OCI-LY3 (cell line): ENCODE measurements around the gene AGBL5.

Experiments used
- H2AFZ ChIP-seq: fragments of 200-600, 300-600 bp; shearing (Covaris generic); 2 replicates; pipeline ENCODE4 v1.6.0; 2014; ENCODE audit warnings: antibody characterized with exemption, low read depth, low read length
- H3K27ac ChIP-seq: fragments of 200-600, 300-600 bp; sonication (generic); 2 replicates; pipeline ENCODE4 v1.5.1; 2014; ENCODE audit warnings: mild to moderate bottlenecking, low read length, moderate library complexity, mixed read lengths
- H3K27me3 ChIP-seq: fragments of 200-600, 300-600 bp; sonication (generic); 2 replicates; pipeline ENCODE4 v1.6.1; 2014; ENCODE audit warnings: low read depth, low read length, mixed read lengths
- H3K36me3 ChIP-seq: fragments of 200-600, 300-600 bp; sonication (generic); replicated peaks from 2 replicates; pipeline ENCODE3; 2014; ENCODE audit warnings: low read depth, low read length, mixed read lengths
- H3K4me1 ChIP-seq: fragments of 300-600, 200-600 bp; sonication (generic); 2 replicates; pipeline ENCODE4 v1.6.1; 2014; ENCODE audit warnings: low read length, mixed read lengths
- H3K4me2 ChIP-seq: fragments of 200-600, 300-600 bp; sonication (generic); 2 replicates; pipeline ENCODE4 v1.6.1; 2014; ENCODE audit warnings: low read length, mixed read lengths
- H3K4me3 ChIP-seq: fragments of 300-600, 200-600 bp; sonication (generic); 2 replicates; pipeline ENCODE4 v1.5.1; 2014; ENCODE audit warnings: antibody characterized with exemption, mild to moderate bottlenecking, low read length, moderate library complexity
- H3K79me2 ChIP-seq: fragments of 300-600, 200-600 bp; shearing (Covaris generic); 2 replicates; pipeline ENCODE4 v1.6.1; 2014; ENCODE audit warnings: mild to moderate bottlenecking, low read length, mixed read lengths
- H3K9ac ChIP-seq: fragments of 300-600, 200-600 bp; shearing (Covaris generic); 2 replicates; pipeline ENCODE4 v1.6.0; 2014; ENCODE audit warnings: mild to moderate bottlenecking, low read length, moderate library complexity
- H3K9me3 ChIP-seq: fragments of 200-600, 300-600 bp; shearing (Covaris generic); 2 replicates; pipeline ENCODE4 v1.6.1; 2014; ENCODE audit warnings: low read length, mixed read lengths; ENCODE audit not compliant: insufficient read depth
- H4K20me1 ChIP-seq: fragments of 200-600, 300-600 bp; sonication (generic); 2 replicates; pipeline ENCODE4 v1.6.1; 2016; ENCODE audit warnings: low read length, mixed read lengths; ENCODE audit not compliant: insufficient read depth
- EZH2phosphoT487 ChIP-seq: fragments of 200-600 bp; shearing (Covaris generic); IDR thresholded peaks from 2 replicates; pipeline ENCODE4 v1.6.1; 2018; ENCODE audit warnings: antibody characterized with exemption, mixed run types, low read depth
- TF ChIP-seq, protein P1 (sequence below): fragments of 200-600, 300-600 bp; sonication (generic); IDR thresholded peaks from 2 replicates; pipeline ENCODE4 v1.5.1; 2014; ENCODE audit warnings: antibody characterized with exemption, low read length, low read depth

AGBL5 gene

GRCh38 chr2:27050281-27050995 is 1.0 kb upstream of the AGBL5 start:
- H2AFZ ChIP-seq = peak overlapping the region; percentile 77
- H3K27ac ChIP-seq = peak overlapping the region; percentile 95
- no peaks in the 10 kb centered on the region for H3K9me3 ChIP-seq
- H3K4me1 ChIP-seq = peaks cover 14% of the 10 kb centered on the region
- H3K79me2 ChIP-seq = no peaks in the 10 kb centered on the region
- H3K36me3 ChIP-seq = peaks cover 8% of the 10 kb centered on the region
- TF ChIP-seq EZH2phosphoT487 = no peak
- TF ChIP-seq, protein P1, sequence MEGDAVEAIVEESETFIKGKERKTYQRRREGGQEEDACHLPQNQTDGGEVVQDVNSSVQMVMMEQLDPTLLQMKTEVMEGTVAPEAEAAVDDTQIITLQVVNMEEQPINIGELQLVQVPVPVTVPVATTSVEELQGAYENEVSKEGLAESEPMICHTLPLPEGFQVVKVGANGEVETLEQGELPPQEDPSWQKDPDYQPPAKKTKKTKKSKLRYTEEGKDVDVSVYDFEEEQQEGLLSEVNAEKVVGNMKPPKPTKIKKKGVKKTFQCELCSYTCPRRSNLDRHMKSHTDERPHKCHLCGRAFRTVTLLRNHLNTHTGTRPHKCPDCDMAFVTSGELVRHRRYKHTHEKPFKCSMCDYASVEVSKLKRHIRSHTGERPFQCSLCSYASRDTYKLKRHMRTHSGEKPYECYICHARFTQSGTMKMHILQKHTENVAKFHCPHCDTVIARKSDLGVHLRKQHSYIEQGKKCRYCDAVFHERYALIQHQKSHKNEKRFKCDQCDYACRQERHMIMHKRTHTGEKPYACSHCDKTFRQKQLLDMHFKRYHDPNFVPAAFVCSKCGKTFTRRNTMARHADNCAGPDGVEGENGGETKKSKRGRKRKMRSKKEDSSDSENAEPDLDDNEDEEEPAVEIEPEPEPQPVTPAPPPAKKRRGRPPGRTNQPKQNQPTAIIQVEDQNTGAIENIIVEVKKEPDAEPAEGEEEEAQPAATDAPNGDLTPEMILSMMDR = no peak
- H3K4me2 ChIP-seq = peak overlapping the region; percentile 99
- H3K27me3 ChIP-seq = no peaks in the 10 kb centered on the region
- peak overlapping the region; percentile 96 for H3K9ac ChIP-seq
- no peaks in the 10 kb centered on the region for H4K20me1 ChIP-seq
- H3K4me3 ChIP-seq = peak overlapping the region; percentile 91

DNA sequence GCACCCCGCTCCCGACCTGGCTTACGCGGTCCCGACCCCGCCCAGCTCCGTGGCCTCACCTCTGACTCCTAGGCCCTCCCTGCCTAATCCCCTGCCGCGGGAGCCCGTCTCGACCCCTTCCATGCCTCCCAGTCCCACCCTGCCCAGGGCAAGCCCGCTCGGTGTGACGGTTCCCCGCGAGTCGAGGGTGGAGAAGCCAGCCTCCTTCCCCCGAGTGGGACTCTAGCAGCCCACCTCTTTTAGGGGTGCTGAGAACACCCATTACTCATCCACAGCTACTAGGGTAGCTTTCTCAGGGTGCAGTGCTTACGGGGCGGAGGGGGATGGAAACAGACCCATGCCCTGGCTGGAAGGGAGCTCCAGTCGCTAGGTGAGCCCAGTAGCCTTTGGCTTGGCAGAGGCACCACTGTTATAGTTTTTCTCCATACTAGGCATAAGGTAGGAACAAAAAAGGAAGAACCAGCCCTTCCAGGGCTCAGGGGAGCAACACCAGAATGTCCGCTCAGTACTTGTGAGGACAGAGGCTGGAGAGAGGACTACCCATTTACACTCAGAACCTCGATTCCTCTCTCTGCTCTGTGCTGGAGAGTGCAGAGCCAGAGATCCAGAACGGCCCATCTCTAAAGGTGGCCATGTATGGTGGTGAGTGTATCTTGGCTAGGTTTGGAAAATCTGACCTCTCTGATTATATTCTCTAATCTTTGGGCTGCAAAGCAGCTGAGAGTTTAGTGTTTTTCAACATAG is 606 bp downstream of the AGBL5 start:
- peaks cover 19% of the 10 kb centered on the region for H3K36me3 ChIP-seq
- peak overlapping the region; percentile 91 for H3K4me3 ChIP-seq
- TF ChIP-seq EZH2phosphoT487 = no peak
- TF ChIP-seq, protein P1 = no peak
- peak overlapping the region; percentile 50; the same call in 1 of the 2 replicates for H2AFZ ChIP-seq
- H4K20me1 ChIP-seq = no peaks in the 10 kb centered on the region
- H3K27me3 ChIP-seq = no peaks in the 10 kb centered on the region
- peaks cover 14% of the 10 kb centered on the region for H3K4me1 ChIP-seq
- H3K4me2 ChIP-seq = peak overlapping the region; percentile 95
- H3K9me3 ChIP-seq = no peaks in the 10 kb centered on the region
- H3K27ac ChIP-seq = no peak overlapping the region
- no peaks in the 10 kb centered on the region for H3K79me2 ChIP-seq
- peak overlapping the region; percentile 96 for H3K9ac ChIP-seq

DNA sequence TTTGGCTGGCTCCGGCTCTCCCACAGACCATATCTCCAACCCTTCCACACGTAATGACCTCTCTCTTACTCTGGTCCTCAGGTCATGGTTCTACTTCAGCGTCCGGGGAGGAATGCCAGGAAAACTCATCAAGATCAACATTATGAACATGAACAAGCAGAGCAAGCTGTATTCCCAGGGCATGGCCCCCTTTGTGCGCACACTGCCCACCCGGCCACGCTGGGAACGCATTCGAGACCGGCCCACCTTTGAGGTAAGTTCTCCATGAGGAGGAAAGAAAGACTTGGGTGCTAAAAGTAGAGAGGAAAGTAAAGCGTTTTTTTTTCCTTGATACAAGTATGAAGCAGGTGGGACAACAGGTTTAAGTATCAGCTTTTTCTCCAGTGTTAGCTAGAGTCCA is 1.9 kb downstream of the AGBL5 start:
- Histone ChIP-seq H3K36me3 (peaks cover 19% of the 10 kb centered on the region), H3K4me1 (peaks cover 14% of the 10 kb centered on the region), H3K9ac (no peak overlapping the region), H3K79me2 (no peaks in the 10 kb centered on the region), H2AFZ (no peak overlapping the region), H4K20me1 (no peaks in the 10 kb centered on the region), H3K27me3 (no peaks in the 10 kb centered on the region), H3K4me3 (no peak overlapping the region), H3K4me2 (no peak overlapping the region), H3K9me3 (no peaks in the 10 kb centered on the region), H3K27ac (no peak overlapping the region)
- TF ChIP-seq, protein P1 = no peak
- TF ChIP-seq EZH2phosphoT487 = no peak

DNA sequence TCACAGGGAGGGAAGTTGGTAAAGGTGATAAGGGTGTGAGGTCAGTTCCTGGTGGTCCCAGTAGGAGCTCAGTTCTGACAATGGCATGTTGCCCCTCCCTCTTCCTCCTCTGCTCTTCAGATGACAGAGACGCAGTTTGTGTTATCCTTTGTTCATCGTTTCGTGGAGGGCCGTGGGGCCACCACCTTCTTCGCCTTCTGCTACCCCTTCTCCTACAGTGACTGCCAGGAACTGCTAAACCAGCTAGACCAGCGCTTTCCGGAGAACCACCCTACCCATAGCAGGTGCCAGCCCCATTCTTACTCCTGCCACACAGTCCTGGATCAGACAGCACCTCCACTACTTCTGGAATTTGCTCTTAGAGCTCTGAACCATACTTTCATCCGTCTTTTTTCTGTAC is 2.3 kb downstream of the AGBL5 start:
- H3K79me2 ChIP-seq = no peaks in the 10 kb centered on the region
- no peak overlapping the region for H2AFZ ChIP-seq
- peaks cover 19% of the 10 kb centered on the region for H3K36me3 ChIP-seq
- H3K4me1 ChIP-seq = peaks cover 14% of the 10 kb centered on the region
- no peak overlapping the region for H3K4me3 ChIP-seq
- H3K27me3 ChIP-seq = no peaks in the 10 kb centered on the region
- no peak overlapping the region for H3K27ac ChIP-seq
- no peaks in the 10 kb centered on the region for H4K20me1 ChIP-seq
- TF ChIP-seq, protein P1 = no peak
- TF ChIP-seq EZH2phosphoT487 = no peak
- H3K9me3 ChIP-seq = no peaks in the 10 kb centered on the region
- H3K9ac ChIP-seq = no peak overlapping the region
- no peak overlapping the region for H3K4me2 ChIP-seq
